CD14-positive monocyte (primary cell): ENCODE data around the gene PSMD13. TPM values are rescaled to one million over a fixed set of nuclear protein-coding genes. Genes with fewer than 3 reads are reported as not detected.

ENCODE experiments used
- DNase-seq, 3 donors: peaks; one replicate each; pipeline ENCODE4 v3.0.0-alpha.2; 2011 to 2022
- H2AFZ ChIP-seq: 2 replicates; pipeline ENCODE4 v1.6.0; 2012; ENCODE audit warnings: mild to moderate bottlenecking, low read depth, low read length, inconsistent platforms; ENCODE audit not compliant: insufficient read depth, poor library complexity, severe bottlenecking
- H3K27ac ChIP-seq, 2 donors: 1 replicate in 1 of 2; 2 replicates in 1 of 2; pipeline ENCODE4 v1.5.1; 2012 to 2013; ENCODE audit warnings: low read length in 2 of 2, control low read depth in 1 of 2, inconsistent platforms in 1 of 2, low read depth in 1 of 2, mild to moderate bottlenecking in 1 of 2
- H3K27me3 ChIP-seq, 2 donors: one replicate each; pipeline versions ENCODE4 v1.6.0 to v1.6.1; 2011 to 2013; ENCODE audit warnings: low read length in 2 of 2; ENCODE audit not compliant: control insufficient read depth in 2 of 2, insufficient read depth in 2 of 2
- H3K36me3 ChIP-seq, 2 donors: replicated peaks in 1 of 2; 1 replicate in 1 of 2; 2 replicates in 1 of 2; pipeline versions ENCODE4 v1.5.1 to v1.6.1; 2012 to 2013; ENCODE audit warnings: low read length in 2 of 2, control low read depth in 1 of 2, inconsistent platforms in 1 of 2, mild to moderate bottlenecking in 1 of 2; ENCODE audit not compliant: insufficient read depth in 2 of 2, control insufficient read depth in 1 of 2
- H3K4me1 ChIP-seq, 2 donors: 1 replicate in 1 of 2; 2 replicates in 1 of 2; pipeline versions ENCODE4 v1.5.1 to v1.6.1; 2012 to 2013; ENCODE audit warnings: low read length in 2 of 2, control low read depth in 1 of 2, inconsistent platforms in 1 of 2, mild to moderate bottlenecking in 1 of 2, moderate library complexity in 1 of 2; ENCODE audit not compliant: insufficient read depth in 2 of 2, control insufficient read depth in 1 of 2
- H3K4me2 ChIP-seq: replicated peaks from 2 replicates; pipeline ENCODE3; 2012; ENCODE audit warnings: low read length, moderate library complexity, mild to moderate bottlenecking; ENCODE audit not compliant: poor library complexity, severe bottlenecking; ENCODE audit errors: extremely low read depth
- H3K4me3 ChIP-seq, 3 experiments: fragments of 200-600 bp in 1 of 3; sonication (generic) in 1 of 3; replicated peaks in 1 of 3; 1 replicate in 2 of 3; 2 replicates in 1 of 3; pipeline ENCODE4 v1.5.1; 2011 to 2013; ENCODE audit warnings: low read length in 3 of 3, mild to moderate bottlenecking in 3 of 3, control low read depth in 2 of 3, low read depth in 2 of 3, inconsistent platforms in 1 of 3, moderate library complexity in 1 of 3
- H3K79me2 ChIP-seq: 2 replicates; pipeline ENCODE4 v1.6.0; 2012; ENCODE audit warnings: mild to moderate bottlenecking, control low read depth, inconsistent platforms, low read length, moderate library complexity; ENCODE audit not compliant: insufficient read depth
- H3K9ac ChIP-seq: 2 replicates; pipeline ENCODE4 v1.6.0; 2017; ENCODE audit warnings: low read length, mild to moderate bottlenecking; ENCODE audit not compliant: insufficient read depth, poor library complexity, severe bottlenecking
- H3K9me3 ChIP-seq, 2 donors: replicated peaks in 1 of 2; 1 replicate in 1 of 2; 2 replicates in 1 of 2; pipeline versions ENCODE4 v1.5.1 to v1.6.1; 2012 to 2013; ENCODE audit warnings: low read length in 2 of 2, control low read depth in 1 of 2; ENCODE audit not compliant: control insufficient read depth in 1 of 2, insufficient read depth in 1 of 2
- H4K20me1 ChIP-seq: 2 replicates; pipeline ENCODE4 v1.6.0; 2012; ENCODE audit warnings: mild to moderate bottlenecking, low read length, control low read depth, moderate library complexity; ENCODE audit not compliant: insufficient read depth
- H3K27ac Mint-ChIP-seq, 7 donors: one replicate each; pipeline ENCODE4 v1.8.0; 2020; ENCODE audit warnings: mild to moderate bottlenecking in 7 of 7, mixed read lengths in 7 of 7, moderate library complexity in 6 of 7, inconsistent platforms in 2 of 7
- H3K27me3 Mint-ChIP-seq, 3 donors: one replicate each; pipeline ENCODE4 v1.8.0; 2021 to 2022; ENCODE audit warnings: low read depth in 3 of 3, mild to moderate bottlenecking in 3 of 3, mixed read lengths in 3 of 3, moderate library complexity in 3 of 3, inconsistent platforms in 1 of 3
- H3K36me3 Mint-ChIP-seq, 2 donors: one replicate each; pipeline ENCODE4 v1.8.0; 2020; ENCODE audit warnings: mixed read lengths in 2 of 2, inconsistent platforms in 1 of 2, mild to moderate bottlenecking in 1 of 2
- H3K4me1 Mint-ChIP-seq: one replicate; pipeline ENCODE4 v1.8.0; 2020; ENCODE audit warnings: mild to moderate bottlenecking, mixed read lengths
- H3K4me3 Mint-ChIP-seq, 2 donors: one replicate each; pipeline ENCODE4 v1.8.0; 2020; ENCODE audit warnings: mild to moderate bottlenecking in 2 of 2, mixed read lengths in 2 of 2, moderate library complexity in 1 of 2
- H3K9me3 Mint-ChIP-seq, 7 donors: one replicate each; pipeline ENCODE4 v1.8.0; 2020 to 2022; ENCODE audit warnings: mixed read lengths in 7 of 7, mild to moderate bottlenecking in 6 of 7, moderate library complexity in 6 of 7, inconsistent platforms in 2 of 7
- CTCF ChIP-seq: fragments of 200-600 bp; IDR thresholded peaks from one replicate; pipeline ENCODE4 v1.8.0; 2022; ENCODE audit warnings: antibody characterized with exemption, mild to moderate bottlenecking
- WGBS: methylation state at CpG from one replicate; pipeline ENCODE4 v1.1.5; 2013; ENCODE audit warnings: missing lambda C conversion rate; ENCODE audit not compliant: insufficient coverage; 5-methylcytosine and 5-hydroxymethylcytosine counted together
- intact Hi-C, 2 donors: fragments of 100-400 bp; cut with micrococcal nuclease; formaldehyde crosslinking; loops; one replicate each; pipeline versions ENCODE4 v1.15.0 to v1.15.1; 2023
- polyA plus RNA-seq, 3 donors: library from polyadenylated mRNA; depleted of rRNA in 1 of 3; unstranded in 2 of 3; stranded (reverse) in 1 of 3; fragments of 300-500 nt in 2 of 3; fragments of >200 nt in 1 of 3; fragmentation: Illumina TruSeq in 2 of 3; gene quantifications; 1 replicate in 2 of 3; 2 replicates in 1 of 3; pipeline ENCODE4 v1.2.3, GENCODE V29; 2012 to 2021

The PSMD13 gene
- polyA plus RNA-seq, 3 donors, result 136 to 272 (median 218) TPM

GRCh38 chr11:259413-259812, 22.6 kb downstream of the PSMD13 start:
- Histone ChIP-seq H3K36me3 (no peaks in the 10 kb centered on the region), H3K27ac (no peak overlapping the region), H4K20me1 (no peaks in the 10 kb centered on the region), H3K79me2 (no peaks in the 10 kb centered on the region), H3K4me3 (no peak overlapping the region), H3K4me1 (no peaks in the 10 kb centered on the region), H2AFZ (no peak overlapping the region), H3K4me2 (no peak overlapping the region), H3K9me3 (no peaks in the 10 kb centered on the region), H3K9ac (no peak overlapping the region), H3K27me3 (no peaks in the 10 kb centered on the region)
- whole genome bisulfite sequencing, result 50% methylated on average over 1 of the region's 10 CpGs
- peaks cover 0 to 3% (median 0%) of the 10 kb centered on the region in 7 donors for H3K9me3 Mint-ChIP-seq
- intact Hi-C loops, result no loop called here
- H3K27ac Mint-ChIP-seq, result no peak overlapping the region
- no peak for DNase-seq
- H3K36me3 Mint-ChIP-seq, result no peaks in the 10 kb centered on the region
- TF ChIP-seq CTCF, result no peak
- H3K27me3 Mint-ChIP-seq, result peaks cover 0 to 6% (median 4%) of the 10 kb centered on the region in 3 donors
- no peak overlapping the region for H3K4me3 Mint-ChIP-seq
- H3K4me1 Mint-ChIP-seq, result peaks cover 7% of the 10 kb centered on the region

- H3K27me3 Mint-ChIP-seq, result peaks cover 4 to 6% (median 6%) of the 10 kb centered on the region in 3 donors
- H3K27ac Mint-ChIP-seq, result no peak overlapping the region
- Histone ChIP-seq H3K4me1 (no peaks in the 10 kb centered on the region), H2AFZ (no peak overlapping the region), H3K4me3 (no peak overlapping the region), H3K36me3 (no peaks in the 10 kb centered on the region), H3K9me3 (peaks cover 0 to 5% of the 10 kb centered on the region in 2 donors), H4K20me1 (no peaks in the 10 kb centered on the region), H3K4me2 (no peak overlapping the region), H3K79me2 (no peaks in the 10 kb centered on the region), H3K27ac (no peak overlapping the region), H3K27me3 (no peaks in the 10 kb centered on the region), H3K9ac (no peak overlapping the region)
- intact Hi-C loops, result no loop called here
- H3K9me3 Mint-ChIP-seq, result peaks cover 0 to 8% (median 4%) of the 10 kb centered on the region in 7 donors
- TF ChIP-seq CTCF, result no peak
- H3K36me3 Mint-ChIP-seq, result no peaks in the 10 kb centered on the region
- peaks cover 7% of the 10 kb centered on the region for H3K4me1 Mint-ChIP-seq
- no peak overlapping the region for H3K4me3 Mint-ChIP-seq
- DNase-seq, result no peak
- WGBS, result 100% methylated on average over 3 of the region's 4 CpGs
Measured at GRCh38 chr11:261624-262023, 24.8 kb downstream of the PSMD13 start.
